GM21526 (cell line): Measurements from ENCODE around the gene NKAIN2.

Experiments used
- ATAC-seq: cut with Tn5 transposase; IDR thresholded peaks from one replicate; pipeline ENCODE4 v1.9.1; 2021; ENCODE audit warnings: moderate library complexity; ENCODE audit not compliant: unreplicated experiment, low FRiP score

Gene NKAIN2

DNA sequence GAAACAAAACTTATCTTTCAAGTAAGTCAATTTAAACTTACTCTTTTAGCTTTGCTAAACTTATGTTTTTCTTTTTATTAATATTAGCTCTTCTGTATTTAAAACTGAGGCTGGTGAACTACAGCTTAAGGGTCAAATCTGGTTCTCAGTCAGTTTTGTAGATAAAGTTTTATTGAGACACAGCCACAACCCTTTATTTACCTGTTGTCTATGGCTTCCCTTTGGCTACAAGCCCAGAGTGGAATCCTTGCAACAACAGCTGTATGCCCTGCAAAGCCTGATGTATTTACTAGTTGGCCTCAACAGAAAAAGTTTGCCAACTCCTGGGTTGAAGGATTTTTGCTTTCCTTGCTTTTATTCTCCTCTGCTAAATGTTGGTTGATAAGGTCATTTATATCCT lies 667.1 kb downstream of the NKAIN2 start:
- ATAC-seq: no peak

DNA sequence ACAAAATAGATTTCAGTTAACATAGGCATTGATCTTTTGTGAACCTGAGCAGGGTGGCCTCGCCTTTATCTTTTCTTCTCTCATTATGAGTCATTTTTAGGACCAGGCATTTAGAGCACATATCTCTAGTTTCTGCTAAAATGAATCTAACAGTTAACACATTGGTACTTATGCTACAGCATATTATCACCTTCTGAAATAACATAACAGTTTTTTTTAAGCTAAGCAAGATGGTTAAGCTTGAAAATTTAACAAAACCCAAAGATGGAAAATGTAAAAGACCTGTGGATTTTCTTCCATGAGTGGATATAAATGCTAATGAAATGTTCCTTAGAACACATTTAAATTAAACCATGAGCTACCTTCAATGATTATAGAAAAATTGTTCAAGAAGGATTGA lies 671.5 kb downstream of the NKAIN2 start:
- ATAC-seq: no peak

DNA sequence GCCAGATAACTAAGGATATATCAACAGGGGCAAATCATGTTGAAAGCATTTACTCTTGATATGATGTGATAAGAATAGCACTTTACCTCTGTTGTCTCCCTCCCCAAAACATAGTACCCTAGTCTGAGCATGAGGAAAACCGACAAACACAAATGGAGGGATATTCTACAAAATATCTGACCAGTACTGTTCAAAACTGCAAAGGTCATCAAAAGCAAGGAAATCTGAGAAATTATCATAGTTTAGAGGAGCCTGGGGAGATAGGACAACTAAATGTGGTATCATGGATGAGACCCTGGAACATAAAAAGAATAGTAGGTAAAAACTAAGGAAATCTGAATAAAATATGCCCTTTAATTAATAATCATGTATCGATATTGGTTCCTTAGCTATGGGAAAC lies 675.2 kb downstream of the NKAIN2 start:
- ATAC-seq: no peak

DNA sequence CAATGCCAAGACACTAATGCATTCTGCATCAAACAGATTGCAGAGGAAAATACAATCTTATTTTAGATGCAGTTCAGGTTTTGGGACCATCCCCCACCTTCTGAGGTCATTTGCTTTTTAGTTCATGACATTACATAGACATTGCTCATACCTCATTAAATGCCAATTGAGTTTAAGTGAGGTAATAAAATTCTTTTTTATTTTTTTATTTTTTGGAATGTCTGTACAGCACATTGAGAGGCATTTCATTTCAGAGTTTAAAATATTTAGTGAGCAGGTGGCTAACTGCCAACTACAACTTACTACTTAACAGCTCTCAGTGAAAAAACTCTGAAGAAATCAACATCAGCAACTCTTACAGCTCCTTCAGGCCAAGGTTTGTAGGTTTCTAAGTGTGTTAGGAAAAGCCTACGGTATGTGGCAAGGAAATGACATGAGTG lies 676.3 kb downstream of the NKAIN2 start:
- no peak for ATAC-seq

DNA sequence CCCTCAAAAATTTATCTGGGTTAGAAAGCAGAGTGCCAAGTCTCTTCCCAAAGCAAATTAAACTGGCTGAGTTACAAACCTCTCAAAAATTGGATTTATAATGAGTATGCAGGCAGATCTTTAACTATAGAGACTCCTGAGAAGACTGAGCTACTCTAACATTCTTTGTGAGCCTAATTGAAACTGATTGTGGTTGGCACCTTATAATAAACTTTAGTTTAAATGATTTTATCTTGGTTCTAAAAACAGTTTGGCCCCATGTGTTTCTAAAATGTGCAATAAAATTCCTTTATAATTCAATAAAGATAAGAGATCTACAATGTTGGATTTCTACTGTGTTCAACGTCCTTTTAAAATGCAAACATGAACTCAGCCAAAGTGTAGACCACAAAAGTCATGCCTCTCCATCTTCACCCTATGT lies 678.4 kb downstream of the NKAIN2 start:
- no peak for ATAC-seq

DNA sequence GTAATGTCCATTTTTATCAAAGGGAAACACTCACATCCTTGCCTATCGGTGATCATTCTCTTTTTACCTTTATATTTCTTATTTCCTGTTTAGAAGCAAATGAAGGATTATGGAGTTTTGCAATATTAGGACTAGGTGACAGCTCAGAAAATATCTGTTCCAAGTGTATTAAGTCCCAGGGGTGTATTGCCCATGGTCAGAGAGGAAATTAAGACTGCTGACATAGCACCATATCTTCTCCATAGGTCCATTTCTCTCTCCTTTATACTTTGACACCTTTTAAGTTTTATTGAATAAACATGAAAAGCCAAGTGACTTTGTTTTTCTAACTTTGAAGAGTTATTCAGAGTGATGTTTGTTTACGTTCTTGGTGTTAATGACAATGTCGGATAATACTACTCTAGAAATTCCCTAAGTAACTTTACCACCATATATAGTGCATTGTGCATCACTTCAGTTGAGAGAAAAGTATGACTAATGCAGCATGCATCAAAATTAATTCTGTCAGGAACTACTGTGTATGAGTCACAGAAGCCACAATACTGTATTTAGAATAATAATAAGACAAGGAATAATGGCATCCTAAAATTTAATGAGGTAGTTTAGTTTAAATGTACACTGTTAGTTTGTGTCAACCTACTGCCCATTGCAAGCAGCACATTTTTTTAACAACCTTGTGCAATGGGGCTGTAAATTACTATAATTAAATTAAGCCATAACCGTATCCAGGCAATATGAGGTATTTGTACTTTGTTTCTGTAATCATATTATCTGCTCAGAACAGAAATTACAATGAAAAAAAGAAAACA lies 684.2 kb downstream of the NKAIN2 start:
- no peak for ATAC-seq

DNA sequence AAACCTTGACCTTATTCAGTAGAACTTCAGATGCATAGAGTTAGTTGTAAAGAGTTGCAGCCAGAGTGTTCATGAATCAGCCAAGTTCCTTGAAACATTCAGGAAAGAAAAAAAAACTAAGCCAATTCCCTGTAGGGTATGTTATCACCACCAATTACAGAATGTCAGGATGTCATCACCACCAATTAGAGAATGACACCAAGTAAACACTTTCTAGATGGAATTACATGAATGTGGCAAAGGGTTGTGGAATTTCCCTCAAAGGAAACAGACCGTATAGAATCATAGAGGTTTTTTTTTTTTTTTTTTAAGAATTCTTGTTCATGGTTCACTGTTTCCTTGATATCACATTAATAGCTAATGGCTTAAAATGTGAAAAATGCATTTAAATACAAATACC lies 686.5 kb downstream of the NKAIN2 start:
- no peak for ATAC-seq

DNA sequence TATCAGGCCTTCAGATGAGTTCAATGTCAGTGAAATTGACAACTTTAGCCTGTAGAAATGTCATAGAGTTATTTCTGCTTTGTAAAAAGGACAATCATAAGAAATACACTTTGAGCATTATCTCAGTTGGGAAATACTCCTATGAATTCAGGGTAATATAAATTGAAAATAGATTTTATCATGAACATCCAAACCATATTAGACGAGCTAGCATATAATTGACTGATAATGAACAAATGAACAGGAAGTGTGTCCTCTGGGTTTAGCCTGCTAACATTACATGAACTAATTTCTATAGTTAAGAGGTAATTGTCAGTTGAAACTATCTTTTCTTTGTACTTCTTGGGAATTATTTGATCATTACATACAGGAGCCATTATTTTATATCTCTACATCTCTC lies 689.6 kb downstream of the NKAIN2 start:
- no peak for ATAC-seq

DNA sequence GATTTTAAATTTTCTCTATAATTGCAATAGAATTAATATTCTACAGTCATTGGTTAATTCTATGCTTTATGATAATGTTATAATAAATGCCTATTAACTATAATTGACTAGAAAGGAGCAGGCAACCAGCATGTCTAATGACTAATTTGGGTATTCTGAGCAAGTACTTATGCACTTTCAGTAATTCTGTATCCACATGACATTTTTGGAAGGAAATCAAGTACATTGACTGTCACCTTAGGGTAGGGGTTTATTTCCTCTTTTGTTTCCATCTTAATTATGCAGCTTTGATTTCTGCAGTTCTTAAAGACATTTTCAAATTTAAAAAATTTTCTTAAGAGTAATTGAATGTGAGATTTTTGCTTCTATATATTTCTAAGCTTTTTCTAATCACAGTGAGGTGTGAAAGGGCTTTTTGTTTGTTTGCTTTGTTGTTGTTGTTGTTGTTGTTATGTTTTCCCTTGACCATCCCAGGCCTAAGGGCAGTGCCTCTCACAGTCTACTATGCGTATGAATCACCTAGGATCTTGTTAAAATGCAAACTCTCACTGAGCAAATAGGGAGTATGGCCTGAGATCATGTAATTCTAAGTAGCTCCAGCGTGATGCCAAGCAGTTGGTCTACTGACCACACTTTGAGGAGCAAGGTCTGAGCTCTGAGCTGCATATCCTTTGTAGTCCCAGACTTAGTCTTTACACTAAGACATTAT lies 691.4 kb downstream of the NKAIN2 start:
- ATAC-seq: no peak

DNA sequence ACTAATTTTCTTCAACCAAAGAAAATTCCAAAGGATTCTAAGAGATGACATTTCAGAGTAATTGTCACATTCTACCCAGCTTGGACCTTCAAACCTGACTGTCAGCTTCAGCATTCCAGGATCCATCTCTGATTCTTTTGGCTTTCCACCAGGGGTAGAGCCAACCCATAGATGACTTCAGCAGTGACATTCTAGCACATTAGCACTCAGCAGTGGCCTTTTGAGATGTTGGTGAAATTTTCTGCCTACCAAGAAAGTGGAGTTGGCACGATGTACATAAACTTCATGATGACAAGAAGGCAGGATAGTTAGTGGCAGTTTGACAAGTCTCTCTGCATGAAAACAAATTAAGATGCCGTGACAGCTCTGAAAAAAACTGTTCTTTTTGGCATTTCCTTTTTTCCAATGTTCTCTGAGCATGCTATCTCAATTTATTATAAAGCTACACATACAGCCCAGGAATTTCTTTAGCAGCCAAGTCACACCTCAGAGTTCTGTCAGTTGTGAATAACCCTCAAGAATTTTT lies 692.1 kb downstream of the NKAIN2 start:
- ATAC-seq: no peak

DNA sequence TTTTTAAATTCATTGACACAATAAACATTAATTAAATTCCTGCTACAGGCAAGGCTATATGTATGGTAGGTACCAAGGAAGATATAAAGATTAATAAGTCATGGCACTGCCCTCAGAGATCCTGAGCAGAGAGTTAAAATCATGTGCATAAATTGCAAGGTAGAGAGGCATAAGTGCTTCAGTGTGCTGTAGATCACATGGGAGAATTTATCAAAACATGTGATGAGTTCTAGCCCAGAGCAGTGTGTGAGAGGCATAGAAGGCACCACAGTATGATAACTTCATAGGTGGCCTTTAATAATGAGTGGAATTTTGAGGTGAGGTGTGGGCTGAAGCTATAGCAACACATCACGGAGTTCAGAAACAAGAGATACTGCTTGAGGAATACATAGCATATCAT lies 692.7 kb downstream of the NKAIN2 start:
- ATAC-seq: no peak

DNA sequence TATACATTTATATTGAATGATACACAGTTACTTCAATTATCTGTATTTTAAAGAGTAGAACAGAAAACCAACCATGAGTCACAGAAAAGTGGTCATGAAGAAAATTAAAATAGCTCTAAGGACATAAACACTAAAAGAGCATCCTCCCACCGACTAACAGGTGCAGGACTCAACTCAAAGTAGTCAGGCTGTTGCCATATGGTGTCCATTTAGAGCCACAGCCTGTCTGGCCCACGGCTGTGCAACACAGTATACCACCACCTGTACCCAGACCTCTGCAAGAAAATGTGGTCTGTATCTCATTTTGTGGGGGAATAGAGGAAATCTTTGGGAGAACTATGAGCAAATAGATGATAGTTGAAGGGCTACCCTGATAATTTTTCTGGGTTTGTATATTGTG lies 708.8 kb downstream of the NKAIN2 start:
- ATAC-seq: no peak

DNA sequence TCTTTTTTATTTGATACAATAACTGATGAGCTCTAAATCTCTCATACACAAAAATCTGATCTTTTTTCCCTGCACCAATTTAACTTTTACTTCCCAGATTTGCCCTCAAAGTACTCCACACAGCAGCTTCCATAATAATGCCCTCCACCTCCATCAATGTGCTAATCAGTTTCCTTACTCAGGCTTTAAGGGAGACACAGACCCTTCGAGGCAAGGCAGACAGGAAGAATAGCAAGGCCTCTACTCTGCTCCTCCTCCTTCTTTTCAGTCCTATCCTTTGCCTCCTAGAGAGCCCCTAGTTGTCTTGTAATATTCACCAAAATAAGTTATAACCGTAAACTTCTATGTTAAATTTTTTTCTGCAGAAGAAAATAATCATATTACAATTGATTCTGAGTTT lies 713.7 kb downstream of the NKAIN2 start:
- ATAC-seq: no peak

DNA sequence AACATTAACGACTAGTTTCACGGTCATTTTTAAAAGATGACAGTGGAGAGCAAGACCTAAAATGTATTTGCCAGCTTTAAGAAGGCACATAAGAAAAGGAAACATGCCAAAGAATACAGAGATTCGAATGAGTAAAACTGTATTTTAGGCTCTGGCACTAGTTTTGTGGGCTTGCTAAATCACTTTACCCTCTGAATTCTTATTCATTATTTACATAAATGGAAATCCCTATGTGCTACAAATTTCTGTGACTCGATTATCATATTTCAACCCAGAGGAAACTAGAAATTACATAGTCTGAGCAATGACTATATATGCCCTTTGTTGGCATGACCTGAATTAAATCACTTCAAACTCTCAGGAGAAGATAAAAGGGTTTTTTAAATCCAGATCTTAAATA lies 716.8 kb downstream of the NKAIN2 start:
- ATAC-seq: no peak

DNA sequence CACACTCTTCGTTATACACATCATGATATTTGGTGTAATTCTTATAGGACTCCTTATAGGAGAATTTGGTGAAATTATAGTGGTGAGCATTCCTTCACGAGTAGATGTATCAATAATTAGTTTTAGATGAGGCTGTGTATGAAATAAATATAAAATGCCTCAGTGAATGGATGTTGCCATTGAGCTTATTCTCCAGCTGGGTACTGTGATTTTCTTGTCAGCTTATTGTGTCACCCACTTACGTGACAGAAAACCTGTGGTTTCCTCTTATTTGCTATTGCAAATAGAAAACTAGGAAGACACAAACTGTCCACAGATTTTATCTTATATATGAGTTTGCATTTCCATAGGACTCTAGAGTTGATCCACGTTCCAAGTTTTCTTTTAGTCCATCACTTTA lies 718.7 kb downstream of the NKAIN2 start:
- ATAC-seq: no peak

DNA sequence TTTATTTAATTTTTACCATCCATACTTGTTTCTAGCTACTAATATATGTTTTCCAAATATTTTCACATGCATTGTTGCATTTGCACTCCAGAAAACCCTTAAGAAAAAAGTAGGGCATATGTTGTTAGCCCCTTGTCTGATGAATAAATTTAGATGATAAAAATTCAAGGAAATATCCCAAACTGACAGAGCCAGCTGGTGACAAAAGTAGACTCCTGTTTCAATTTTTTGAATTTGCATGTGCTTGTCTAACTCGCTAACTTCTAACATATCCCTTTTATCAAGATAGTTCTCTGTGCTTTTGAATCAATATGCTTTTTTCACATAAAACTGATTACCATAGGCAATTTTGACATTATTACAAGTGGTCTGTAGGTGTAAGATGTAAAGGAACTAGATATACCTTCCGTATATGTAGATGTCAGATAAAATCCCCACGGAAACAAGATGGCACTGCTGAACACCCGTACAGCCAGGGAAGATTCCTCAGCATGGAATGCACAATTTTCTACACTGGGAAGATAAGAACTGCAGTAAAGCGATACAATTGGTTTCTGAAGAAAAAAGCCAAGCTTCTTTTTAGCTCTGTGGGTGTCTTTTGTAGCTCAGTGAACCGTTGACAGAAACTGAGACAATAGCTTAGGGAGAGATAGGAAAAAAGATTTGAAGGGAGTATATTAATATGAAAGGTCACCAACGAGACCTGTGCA lies 721.0 kb downstream of the NKAIN2 start:
- ATAC-seq: no peak

DNA sequence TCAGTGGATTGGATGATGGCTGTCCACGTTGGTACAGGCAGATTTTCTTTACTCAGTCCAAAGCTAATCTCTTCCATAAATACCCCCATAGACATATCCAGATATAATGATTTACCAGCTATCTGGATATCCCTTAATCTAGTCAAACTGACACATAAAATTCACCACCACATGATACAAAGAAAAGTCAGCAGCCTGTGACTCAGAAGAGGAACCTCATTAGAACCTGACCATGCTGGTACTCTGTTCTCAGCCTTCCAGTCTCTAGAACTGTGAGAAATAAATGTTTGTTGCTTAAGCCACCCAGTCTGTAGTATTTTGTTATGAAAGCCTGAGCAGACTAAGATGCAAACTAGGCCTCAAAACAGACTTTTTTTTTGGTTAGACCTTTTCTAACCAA lies 727.3 kb downstream of the NKAIN2 start:
- no peak for ATAC-seq

DNA sequence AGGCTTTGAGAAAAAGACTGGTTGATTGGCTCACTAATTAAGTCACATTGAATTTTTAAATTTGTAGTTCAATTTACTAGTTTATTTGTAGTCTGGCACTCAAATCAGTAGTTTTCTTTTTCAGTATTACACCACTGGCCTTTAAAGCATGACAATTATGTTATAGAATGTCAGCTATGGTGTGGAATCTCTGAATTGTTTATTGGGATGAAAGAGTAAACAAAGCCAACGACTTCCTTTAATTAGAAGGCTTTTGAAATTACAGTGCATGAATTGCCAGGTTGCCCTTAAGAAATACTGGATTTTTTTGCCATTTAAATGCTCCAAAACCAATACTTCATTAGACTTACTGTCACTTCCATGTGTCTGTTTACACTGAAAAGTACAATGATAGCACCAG lies 731.6 kb downstream of the NKAIN2 start:
- ATAC-seq: no peak

DNA sequence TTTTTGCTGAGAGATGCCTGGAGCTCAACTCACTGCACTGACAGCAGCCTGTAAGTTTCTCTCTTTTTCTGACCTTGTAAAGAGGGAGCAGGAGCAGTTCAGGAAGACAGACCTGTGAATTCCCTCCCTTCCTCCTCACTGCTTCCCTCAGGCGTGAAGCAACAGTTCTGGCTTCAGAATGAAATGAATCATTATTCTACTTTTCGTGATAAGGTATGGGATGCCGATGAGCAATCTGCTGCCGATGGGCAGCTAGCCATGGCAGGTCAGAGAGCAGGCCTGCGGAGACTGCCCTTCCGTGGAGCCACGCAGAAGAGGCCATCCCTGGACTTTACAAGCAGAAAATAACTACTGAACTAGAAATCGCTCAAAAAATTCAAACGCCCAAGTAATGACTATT lies 732.1 kb downstream of the NKAIN2 start:
- no peak for ATAC-seq

DNA sequence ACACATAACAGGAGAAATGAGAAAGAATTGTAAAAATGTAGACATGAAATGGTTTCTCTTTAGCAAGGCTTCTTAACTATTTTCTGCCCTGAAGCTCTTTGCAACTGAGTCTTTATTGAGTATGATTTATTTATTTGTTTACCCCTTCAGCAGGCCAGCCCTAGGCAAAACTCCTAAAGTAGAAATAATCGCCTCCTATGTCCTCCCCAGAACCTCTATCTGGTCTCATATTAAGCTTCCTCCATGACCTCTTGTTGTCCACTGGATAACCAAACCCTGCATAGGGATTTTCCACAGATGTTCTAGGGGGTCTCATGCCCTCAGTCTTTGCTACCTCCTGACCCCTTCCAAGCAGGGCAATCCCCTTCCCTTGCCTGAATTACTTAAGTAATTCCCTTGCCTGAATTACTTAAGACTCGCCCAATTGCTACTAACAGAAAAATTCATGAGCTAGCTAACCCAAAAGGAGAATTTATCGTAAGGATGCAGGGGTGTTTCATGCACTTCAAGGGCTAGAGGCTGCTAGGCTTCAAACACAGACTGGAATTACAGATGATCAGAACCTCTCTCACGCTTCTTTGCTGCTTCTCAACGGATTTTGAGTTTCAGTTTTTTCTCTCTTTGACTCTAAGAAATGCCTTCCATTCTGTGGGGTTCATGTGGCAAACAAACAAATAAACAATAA lies 732.6 kb downstream of the NKAIN2 start:
- no peak for ATAC-seq

DNA sequence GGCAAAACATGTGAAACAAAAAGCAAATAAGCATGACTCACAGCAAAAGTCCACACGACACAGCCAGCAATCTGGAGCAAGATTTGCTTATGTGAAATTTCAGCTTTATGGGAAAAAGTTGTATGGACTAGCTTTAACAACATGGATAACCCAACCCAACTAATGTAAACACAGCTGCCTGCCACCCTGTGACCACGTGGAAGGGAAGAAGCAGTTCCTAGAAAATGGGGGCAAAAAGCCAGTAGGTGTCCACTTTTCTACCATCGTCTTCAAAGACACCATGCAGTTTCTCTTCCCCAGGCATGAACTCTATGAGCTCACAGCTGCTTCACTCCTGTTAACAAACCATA lies 733.2 kb downstream of the NKAIN2 start:
- no peak for ATAC-seq
